HG02840 (cell line): ENCODE data around the gene LAMA2.

Experiments used
- ATAC-seq: cut with Tn5 transposase; IDR thresholded peaks from one replicate; pipeline ENCODE4 v1.9.1; 2021; ENCODE audit warnings: mild to moderate bottlenecking, moderate library complexity, moderate number of reproducible peaks; ENCODE audit not compliant: unreplicated experiment, low FRiP score

The LAMA2 gene

DNA sequence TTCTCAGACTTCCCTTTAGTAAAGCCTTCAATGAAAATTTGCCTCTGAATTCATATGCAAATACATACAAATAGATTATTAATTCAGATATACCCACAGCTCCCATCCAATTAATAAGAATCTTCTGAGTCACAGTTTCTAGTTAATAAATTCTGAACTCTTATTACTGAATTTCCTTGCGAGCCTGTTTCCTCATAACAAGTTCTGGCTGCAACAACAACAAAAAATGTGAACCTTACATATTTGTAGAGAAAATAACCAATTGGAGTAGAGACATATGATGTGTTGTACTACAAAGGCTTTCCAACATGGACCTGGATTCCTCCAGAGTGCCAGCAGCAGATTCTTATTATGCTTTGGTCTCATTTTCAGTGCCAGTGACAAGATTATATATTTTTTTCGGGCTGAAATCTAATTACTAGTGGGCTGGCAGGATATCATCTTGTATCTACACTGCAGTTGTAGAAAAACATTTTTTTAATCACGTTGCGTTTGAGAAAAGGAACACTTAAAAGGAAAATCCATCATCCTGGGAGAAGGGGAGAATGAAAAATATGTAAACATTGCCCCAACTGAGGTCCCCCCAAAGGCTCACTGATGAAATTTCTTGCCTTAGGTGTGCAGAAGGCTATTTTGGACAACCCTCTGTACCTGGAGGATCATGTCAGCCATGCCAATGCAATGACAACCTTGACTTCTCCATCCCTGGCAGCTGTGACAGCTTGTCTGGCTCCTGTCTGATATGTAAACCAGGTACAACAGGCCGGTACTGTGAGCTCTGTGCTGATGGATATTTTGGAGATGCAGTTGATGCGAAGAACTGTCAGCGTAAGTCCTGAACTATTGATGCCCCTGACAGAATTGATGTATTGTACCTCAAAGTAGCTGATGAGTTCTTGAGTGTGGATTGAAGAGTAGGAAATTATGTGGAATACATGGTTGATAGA is 404.6 kb downstream of the LAMA2 start:
- ATAC-seq, result no peak

DNA sequence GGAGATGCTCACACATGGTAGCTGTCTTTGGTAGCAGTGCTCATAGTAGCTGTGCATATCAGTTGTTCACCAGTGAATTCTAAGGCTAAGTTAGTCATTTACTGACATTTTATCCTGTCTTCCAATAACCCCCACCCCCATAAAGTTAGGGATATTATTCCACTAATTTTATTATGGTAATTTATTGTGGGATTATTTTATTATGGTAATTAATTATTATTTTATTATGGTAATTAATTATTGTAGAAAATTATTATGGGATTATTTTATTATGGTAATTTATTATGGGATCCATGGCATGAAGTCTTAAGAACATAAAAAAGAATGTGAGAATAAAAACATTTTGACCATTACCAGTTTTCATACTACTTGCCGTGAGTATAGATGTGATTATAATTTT is 406.5 kb downstream of the LAMA2 start:
- no peak for ATAC-seq

DNA sequence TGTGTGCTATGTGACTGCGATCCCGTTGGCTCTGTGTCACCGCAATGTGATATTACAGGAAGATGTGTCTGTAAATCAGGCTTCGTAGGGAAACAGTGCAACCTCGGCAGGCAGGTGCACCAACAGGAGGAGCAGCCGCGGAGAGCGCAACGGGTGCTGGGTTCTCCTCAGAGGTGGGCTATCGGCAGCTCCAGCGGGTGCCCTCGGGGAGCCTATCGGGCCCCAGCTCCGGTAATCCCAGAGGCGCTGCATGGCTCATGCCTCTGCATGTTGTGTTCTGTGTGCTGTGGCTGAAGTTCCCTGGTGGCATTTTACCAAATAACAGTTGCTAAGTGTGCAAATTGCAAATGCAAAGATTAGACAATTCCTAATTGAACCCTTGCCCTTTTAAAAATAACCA is 409.9 kb downstream of the LAMA2 start:
- no peak for ATAC-seq

DNA sequence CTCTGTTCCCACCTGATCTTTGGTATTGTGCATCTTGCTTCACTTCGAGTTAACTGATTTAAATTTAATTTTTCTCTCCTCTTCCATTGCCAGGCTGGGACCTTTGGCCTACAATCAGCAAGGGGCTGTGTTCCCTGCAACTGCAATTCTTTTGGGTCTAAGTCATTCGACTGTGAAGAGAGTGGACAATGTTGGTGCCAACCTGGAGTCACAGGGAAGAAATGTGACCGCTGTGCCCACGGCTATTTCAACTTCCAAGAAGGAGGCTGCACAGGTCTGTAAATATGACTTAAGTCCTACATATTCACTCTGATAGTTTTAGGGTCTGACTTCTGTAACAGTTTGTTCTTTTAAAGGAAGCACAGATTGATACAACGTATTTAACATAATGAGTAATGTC is 414.7 kb downstream of the LAMA2 start:
- ATAC-seq, result no peak

DNA sequence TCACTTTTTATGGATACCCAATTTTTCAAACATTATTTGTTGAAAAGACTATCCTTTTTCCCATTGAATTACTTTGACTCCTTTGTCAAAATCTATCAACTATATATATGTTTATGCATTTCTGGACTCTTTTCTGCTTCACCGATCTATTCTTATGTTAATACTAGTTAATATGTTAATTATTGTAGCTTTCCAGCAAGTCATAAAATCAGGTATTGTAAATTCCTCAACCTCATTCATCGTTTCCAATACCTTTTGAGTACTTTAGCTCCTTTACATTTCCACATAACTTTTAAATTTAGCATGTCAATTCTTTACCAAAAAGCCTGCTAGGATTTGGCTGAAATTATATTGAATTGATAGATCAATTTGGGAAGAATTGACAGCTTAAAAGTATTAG is 419.7 kb downstream of the LAMA2 start:
- ATAC-seq, result no peak

DNA sequence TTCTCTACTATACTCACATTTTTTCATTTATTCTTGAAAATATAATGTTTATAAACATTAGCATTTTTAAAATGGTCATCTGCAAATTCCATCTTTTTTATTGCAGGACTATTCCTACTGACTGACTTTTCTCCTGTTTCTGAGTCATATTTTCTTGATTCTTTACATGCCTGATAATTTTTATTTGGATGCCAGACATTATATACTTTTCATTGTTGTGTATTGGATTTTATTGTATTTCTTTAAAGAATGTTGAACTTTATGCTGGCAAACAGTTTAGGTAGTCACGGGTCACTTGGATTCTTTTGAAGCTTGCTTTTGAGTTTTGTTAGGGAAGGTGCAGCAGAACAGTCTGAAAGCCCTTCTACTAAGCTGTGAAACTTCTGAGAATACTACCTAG is 423.9 kb downstream of the LAMA2 start:
- ATAC-seq, result no peak

DNA sequence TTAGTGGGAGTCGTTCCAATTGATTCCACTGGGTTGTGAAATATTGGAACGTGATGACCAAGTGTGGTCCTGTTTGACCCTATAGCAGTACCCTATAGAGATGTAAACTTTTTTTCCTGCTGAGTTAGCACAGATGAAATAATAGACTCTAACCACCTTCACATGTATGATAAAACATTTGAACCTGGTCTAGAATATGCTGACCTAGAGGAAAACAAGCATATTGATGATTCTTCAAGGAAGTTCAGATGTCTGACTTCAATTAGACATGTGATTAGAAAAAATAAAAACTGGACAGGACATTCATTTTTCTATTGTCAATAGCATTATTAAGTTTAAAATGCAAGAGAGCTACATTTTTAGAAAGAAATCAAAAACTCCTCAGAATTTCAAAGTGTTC is 424.9 kb downstream of the LAMA2 start:
- ATAC-seq, result no peak

DNA sequence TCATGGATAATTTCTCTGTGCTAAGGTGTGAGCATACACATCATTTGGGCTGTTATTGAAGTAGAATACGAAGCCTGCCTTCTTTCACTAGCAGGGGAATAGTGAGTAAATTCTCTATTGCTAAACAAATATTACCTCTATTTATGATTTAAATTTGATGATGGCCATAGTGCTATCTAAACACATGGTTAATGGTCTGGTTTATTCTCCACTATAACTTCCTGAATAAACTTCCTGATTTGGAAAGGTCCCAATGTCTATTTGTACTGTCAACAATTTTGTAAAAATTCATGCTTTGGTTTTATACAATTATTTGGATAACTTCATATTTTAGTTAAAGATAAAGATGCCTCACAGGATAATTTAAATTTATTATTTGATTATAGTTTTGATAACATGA is 426.2 kb downstream of the LAMA2 start:
- ATAC-seq, result no peak

DNA sequence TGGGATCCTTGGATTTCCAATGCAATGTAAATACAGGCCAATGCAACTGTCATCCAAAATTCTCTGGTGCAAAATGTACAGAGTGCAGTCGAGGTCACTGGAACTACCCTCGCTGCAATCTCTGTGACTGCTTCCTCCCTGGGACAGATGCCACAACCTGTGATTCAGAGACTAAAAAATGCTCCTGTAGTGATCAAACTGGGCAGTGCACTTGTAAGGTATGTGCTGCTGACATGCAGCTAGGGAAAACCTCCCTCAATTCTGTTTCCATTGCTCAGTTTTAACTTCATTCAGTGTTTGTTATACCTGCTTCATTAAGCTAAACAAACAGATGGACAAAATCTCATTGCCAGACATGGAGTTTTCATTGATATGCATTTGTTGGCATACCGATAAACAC is 429.9 kb downstream of the LAMA2 start:
- ATAC-seq, result no peak

DNA sequence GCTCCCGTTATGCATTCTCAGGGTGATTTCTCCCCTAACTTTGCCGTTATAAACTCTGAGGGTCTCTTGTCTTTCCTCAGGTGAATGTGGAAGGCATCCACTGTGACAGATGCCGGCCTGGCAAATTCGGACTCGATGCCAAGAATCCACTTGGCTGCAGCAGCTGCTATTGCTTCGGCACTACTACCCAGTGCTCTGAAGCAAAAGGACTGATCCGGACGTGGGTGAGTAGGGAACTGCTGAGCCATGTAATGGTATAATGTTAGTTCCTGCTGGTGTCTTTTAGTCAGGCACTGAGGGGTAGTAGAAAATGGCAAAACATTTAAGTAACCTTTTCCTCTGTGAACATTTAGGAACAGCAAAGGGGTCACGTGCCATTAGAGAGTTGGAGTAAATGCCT is 431.6 kb downstream of the LAMA2 start:
- ATAC-seq, result no peak

DNA sequence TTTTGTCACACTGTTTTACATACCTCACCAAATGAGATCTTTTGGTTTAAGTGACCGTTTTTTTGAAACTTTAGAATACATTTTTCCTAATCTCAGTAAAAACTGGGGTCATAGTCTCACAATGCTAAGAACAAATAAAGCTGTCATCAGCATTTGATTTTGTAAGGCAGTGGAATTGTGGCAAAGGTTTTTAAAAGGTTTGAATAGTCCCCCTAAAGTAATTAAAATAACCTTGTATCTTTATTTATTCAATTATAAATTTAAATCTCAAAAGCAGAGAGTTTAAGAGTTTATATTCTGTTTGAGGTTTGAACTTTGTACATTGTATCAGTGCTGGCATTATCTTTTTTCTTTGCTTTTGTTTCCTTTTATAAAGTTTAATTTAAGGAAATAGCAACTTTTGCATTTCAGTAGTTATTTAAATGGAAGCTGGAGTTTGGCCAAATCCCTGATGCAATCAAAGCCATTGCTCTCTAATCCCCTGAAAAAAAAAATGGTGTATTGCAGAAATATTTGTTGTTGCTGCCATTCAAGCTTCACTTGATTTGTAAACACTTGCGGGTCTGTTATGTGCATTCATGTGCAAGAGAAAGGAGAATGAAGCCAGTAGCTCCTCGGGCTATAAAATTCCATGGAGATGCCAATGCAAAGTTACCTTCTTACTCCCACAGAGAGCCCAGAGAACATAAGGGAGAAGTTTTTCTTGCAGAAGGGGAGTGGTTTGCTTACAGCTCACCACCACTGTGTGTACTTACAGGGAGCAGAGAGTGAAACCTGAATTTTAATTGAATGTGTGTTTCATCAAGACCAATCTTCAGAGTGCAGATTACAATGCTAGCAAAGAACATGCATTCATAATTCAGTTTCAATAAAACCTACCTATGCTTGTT is 435.2 kb downstream of the LAMA2 start:
- ATAC-seq, result no peak

DNA sequence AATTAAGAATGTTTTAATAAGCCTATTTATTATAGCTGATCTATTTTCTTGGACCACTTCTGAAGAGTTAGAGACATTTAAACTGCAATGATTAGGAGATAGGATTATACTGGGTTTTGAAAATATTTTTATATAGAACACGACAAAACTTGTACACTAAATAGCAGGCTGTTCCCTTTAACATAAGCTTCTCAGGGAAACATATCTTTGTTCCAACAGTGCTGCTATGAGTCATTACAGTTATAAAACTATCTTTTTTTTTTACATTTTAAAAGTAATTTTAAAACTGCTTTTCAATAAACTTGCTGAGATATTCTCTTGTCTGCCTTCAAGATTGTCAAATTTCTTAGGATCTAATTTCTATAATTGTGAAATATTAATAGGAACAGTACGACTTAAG is 438.0 kb downstream of the LAMA2 start:
- no peak for ATAC-seq

DNA sequence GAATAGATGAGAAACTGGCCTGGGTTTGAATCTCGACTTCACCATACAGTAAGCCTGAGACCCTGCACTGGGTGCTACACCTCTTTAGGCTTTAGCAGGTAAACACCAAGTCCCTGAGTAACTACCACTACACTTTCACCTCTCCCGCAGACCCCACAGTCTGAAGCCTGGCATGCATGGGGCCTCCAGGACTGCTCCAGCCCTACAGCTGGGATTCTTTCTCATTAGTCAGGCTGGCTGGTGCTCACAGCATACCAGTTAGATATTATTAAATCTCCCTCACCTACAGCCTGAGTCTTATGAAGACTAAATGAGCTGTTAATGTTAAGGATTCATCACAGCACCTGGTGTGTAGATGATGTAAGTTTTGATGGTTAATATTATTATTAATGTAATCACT is 438.4 kb downstream of the LAMA2 start:
- ATAC-seq, result no peak

DNA sequence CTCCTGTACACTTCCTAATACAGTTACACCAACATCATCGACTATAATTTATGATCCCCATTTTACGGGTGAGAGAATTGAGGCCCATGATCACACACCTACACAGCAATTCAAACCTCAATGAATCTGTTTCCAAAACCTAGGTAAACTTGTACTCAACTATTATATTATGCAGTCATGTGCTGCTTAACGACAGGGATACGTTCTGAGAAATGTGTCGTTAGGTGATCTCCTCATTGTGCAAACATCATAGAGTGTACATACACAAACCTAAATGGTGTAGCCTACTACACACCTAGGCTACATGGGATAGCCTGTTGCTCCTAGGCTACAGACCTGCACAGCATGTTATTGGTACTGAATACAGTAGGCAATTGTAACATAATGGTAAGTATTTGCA is 441.4 kb downstream of the LAMA2 start:
- ATAC-seq, result no peak

DNA sequence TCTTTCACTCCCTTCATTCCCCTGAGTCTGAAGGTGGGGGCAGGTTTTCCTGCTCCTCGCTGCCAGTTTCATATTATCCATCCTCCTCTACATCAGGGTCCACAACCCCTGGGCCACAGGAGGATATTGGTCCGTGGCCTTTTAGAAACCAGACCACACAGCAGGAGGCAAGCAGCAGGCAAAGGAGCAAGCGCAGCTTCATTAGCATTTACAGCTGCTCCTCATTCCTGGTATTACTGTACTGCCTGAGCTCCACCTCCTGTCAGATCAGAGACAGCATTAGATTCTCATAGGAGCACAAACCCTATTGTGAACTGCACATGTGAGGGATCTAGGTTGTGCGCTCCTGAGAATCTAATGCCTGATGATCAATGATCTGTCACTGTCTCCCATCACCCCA is 446.7 kb downstream of the LAMA2 start:
- no peak for ATAC-seq

DNA sequence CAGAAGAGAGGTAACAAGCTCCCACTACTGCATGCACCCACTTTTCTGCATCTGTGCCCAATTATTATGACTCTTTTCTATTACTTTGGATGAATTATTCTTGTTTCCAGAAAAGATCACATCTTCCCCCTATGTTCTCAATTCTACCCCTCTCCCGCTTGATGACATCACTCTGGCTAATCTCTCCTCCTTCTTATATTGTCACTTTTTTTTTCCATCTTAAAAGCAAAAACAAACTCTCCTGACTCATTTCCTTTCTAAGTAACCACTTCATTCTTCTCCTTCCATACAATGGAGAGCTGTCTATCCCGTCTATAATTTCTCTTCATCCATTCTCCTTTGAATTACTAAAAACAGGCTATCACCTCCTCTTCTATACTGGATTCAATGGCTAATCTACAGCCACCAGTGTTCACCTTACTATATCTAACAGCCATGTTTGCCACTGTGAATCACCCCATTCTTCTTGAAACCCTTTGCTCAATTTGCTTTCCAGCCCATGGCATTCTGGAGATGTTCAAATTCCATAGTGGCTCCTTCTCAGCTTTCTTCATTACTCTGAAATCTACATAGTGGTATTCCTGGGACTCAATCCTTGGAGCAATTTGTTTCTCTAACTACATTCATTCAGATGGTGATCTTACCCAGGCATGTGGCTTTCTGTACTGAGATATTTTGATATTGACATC is 448.7 kb downstream of the LAMA2 start:
- no peak for ATAC-seq

DNA sequence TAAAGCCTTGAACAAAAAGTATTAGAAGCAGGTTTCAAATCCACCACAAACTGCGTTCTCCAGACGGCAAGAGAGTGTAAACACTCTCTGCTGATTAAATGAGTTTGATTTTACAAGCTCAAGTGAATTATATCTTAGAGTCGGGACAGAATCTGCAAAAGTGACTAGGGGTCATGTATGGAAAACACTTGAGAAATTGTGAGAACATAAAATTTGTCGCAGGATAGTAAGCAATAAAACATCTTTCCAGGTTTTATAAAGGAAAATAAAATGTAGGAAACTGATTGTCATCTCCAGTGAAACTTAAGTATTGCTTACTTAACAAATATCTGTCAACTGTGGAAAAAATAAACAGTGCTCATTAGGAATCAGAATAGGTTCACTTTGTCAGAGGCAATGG is 452.9 kb downstream of the LAMA2 start:
- ATAC-seq, result no peak

DNA sequence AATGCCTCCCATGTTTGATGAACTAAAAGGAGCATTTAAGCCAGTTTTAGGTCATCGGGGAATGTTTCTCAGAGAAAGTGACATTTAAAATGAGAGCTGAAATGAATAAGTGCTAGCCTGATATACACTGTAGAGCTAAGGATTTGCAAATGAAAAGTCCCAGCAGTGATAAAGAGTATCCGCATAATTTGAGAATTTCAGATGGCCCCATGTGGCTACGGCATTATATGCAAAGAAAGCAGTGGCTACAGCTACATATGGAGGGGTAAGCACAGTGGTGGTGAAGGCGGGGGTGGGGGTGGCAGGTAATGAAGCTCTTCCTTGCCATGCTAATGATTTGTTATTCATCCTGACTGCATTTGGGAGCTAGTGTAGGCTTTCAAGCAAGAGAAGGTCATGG is 455.7 kb downstream of the LAMA2 start:
- no peak for ATAC-seq

DNA sequence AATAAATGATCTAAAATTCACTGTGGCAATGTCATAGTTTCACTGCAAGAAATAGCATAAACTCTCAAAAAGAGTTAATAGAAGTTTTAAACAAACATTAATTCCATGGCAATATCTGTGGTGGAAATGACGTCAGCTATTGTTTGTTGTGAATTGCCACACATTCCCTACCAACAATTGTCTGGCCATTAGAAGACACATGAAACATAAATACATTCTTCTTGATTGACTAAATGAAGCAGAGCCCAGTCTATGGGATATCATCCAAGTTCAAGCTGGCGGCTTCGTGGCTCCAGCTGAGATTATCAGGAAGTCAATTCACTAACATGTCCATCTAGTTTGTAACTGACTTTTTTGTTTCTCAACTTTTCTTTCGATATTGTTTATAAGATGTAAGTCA is 458.0 kb downstream of the LAMA2 start:
- ATAC-seq, result no peak

DNA sequence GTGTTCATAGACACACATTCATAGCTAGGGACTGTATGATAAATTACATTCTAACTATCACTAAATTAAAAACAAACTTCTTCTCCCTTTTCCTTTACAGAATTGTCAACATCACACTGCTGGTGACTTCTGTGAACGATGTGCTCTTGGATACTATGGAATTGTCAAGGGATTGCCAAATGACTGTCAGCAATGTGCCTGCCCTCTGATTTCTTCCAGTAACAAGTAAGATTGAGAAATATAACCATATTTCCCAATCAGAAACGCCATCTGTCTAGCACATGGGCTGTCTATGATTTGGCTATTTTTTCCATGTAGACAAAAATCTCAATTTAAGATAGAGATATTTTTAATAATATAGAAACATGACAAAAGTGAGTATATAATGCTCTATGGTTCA is 459.3 kb downstream of the LAMA2 start:
- no peak for ATAC-seq

DNA sequence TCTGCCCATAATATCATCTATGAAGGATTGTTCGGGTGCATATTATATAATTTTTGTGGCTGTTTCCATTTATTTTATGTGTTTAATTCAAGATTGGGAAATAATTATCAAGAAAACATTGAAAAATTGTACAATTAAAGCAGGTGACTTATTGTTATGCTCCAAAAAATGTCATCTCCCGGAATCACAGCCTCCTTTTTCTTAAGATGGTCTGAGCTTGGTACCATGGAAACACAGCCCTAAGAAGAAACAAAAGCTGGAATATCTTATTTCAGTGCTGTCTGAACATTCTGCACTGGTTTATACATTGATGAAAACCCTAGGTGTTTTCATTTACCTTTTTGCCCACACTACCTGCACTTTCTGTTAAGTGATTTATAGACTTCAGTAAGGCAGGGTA is 459.9 kb downstream of the LAMA2 start:
- no peak for ATAC-seq
